CD4-positive, alpha-beta T cell (primary cell): ENCODE results near the gene NKAIN4. TPM values are rescaled to one million over a fixed set of nuclear protein-coding genes. Genes with fewer than 3 reads are reported as not detected.

ENCODE experiments used
- ATAC-seq: fragments of 200-7000 bp; cut with Tn5 transposase; one replicate; pipeline ENCODE4 v1.10.0; 2022; ENCODE audit warnings: mild to moderate bottlenecking; ENCODE audit not compliant: poor library complexity
- CTCF ChIA-PET: fragments of 350-600 bp; sonication (Branson Sonifier 250); formaldehyde crosslinking; loops from one replicate; lab custom pipeline; 2021; ENCODE audit warnings: antibody characterized with exemption, inconsistent platforms; lab: Charles Lee
- POLR2A ChIA-PET: fragments of 350-600 bp; sonication (Branson Sonifier 250); formaldehyde crosslinking; loops from one replicate; lab custom pipeline; 2021; ENCODE audit warnings: antibody characterized with exemption, inconsistent platforms; lab: Charles Lee
- DNase-seq, 14 experiments: peaks; one replicate each; pipeline ENCODE4 v3.0.0-alpha.2; 2013 to 2020; ENCODE audit warnings: mixed read lengths in 2 of 14
- H3K27ac ChIP-seq, 2 donors: one replicate each; pipeline versions ENCODE4 v1.5.1 to v1.7.0; 2013; ENCODE audit warnings: low read length in 2 of 2, low read depth in 1 of 2, mild to moderate bottlenecking in 1 of 2
- H3K27me3 ChIP-seq, 2 experiments: 1 replicate in 1 of 2; 2 replicates in 1 of 2; pipeline versions ENCODE4 v1.6.1 to v1.7.0; 2013; ENCODE audit warnings: low read length in 2 of 2, control low read depth in 1 of 2, mild to moderate bottlenecking in 1 of 2, moderate library complexity in 1 of 2; ENCODE audit not compliant: insufficient read depth in 2 of 2, control insufficient read depth in 1 of 2
- H3K36me3 ChIP-seq: one replicate; pipeline ENCODE4 v1.6.1; 2013; ENCODE audit warnings: low read length, control low read depth; ENCODE audit not compliant: insufficient read depth
- H3K4me1 ChIP-seq: one replicate; pipeline ENCODE4 v1.6.1; 2013; ENCODE audit warnings: low read length, control low read depth; ENCODE audit not compliant: insufficient read depth
- H3K4me3 ChIP-seq: one replicate; pipeline ENCODE4 v1.5.1; 2013; ENCODE audit warnings: mild to moderate bottlenecking, low read length, moderate library complexity
- H3K9me3 ChIP-seq, 2 experiments: 1 replicate in 1 of 2; 2 replicates in 1 of 2; pipeline versions ENCODE4 v1.6.1 to v1.7.0; 2013; ENCODE audit warnings: low read length in 2 of 2, mild to moderate bottlenecking in 2 of 2, control low read depth in 1 of 2, moderate library complexity in 1 of 2; ENCODE audit not compliant: control insufficient read depth in 1 of 2, insufficient read depth in 1 of 2
- H3K27ac Mint-ChIP-seq: one replicate; pipeline ENCODE4 v1.8.0; 2020; ENCODE audit warnings: mixed read lengths
- H3K27me3 Mint-ChIP-seq: one replicate; pipeline ENCODE4 v1.8.0; 2021; ENCODE audit warnings: mixed read lengths
- H3K36me3 Mint-ChIP-seq: one replicate; pipeline ENCODE4 v1.8.0; 2021; ENCODE audit warnings: low read depth, mixed read lengths
- H3K4me1 Mint-ChIP-seq: one replicate; pipeline ENCODE4 v1.8.0; 2021; ENCODE audit warnings: low read depth, mixed read lengths
- H3K4me3 Mint-ChIP-seq: one replicate; pipeline ENCODE4 v1.8.0; 2020; ENCODE audit warnings: mild to moderate bottlenecking, mixed read lengths
- H3K9me3 Mint-ChIP-seq: one replicate; pipeline ENCODE4 v1.8.0; 2020; ENCODE audit warnings: mixed read lengths
- CTCF ChIP-seq: fragments of 200-600 bp; IDR thresholded peaks from one replicate; pipeline ENCODE4 v1.8.0; 2022; ENCODE audit warnings: antibody characterized with exemption, mild to moderate bottlenecking
- intact Hi-C, 2 experiments: fragments of 100-400 bp; cut with DNase I in 1 of 2; cut with micrococcal nuclease in 1 of 2; formaldehyde crosslinking; loops; one replicate each; pipeline versions ENCODE4 v1.15.1 to v1.9.0; 2023 to 2025; cut with DNase I, micrococcal nuclease
- total RNA-seq, 174 experiments: library from RNA in 2 of 174; stranded (reverse) in 2 of 174; gene quantifications; one replicate each; pipeline ENCODE4 v1.2.3 and lab custom pipeline; 2021 to 2026

The NKAIN4 gene
- total RNA-seq, 2 experiments from 2014 or later: not detected

DNA sequence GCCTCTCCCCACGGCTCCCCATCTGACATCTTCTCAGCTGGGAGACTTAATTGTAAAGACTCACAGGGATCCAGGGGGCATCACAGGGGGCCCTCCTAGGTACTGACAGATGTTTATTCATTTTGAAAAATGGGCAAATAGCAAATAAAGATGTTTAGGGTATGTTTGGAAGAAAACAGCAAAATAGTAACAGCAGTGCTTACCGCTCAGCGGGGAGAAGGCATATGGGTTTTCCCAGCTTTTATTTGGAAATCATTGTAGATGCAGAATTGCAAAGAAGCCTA lies 21.3 kb downstream of the NKAIN4 start:
- intact Hi-C loops: no loop called here
- H3K4me1 Mint-ChIP-seq: peaks cover 4% of the 10 kb centered on the region
- H3K9me3 Mint-ChIP-seq: no peaks in the 10 kb centered on the region
- Histone ChIP-seq H3K4me1 (peaks cover 17% of the 10 kb centered on the region), H3K27ac (no peak overlapping the region), H3K4me3 (no peak overlapping the region), H3K9me3 (peaks cover 0 to 8% of the 10 kb centered on the region in 2 experiments), H3K36me3 (no peaks in the 10 kb centered on the region), H3K27me3 (peaks cover 28 to 49% of the 10 kb centered on the region in 2 experiments)
- DNase-seq (no peak), ATAC-seq (no peak)
- no peaks in the 10 kb centered on the region for H3K36me3 Mint-ChIP-seq
- no peak for TF ChIP-seq CTCF
- CTCF ChIA-PET: interaction anchor here (1.1 kb wide), 1 partner anchor 10 kb away, joined by 4 read pairs; no protein-coding TSS in a partner anchor
- H3K27me3 Mint-ChIP-seq: peaks cover 38% of the 10 kb centered on the region
- POLR2A ChIA-PET: no interaction called here
- no peak overlapping the region for H3K27ac Mint-ChIP-seq
- H3K4me3 Mint-ChIP-seq: no peak overlapping the region

GRCh38 chr20:63232235-63233060 lies 21.8 kb downstream of the NKAIN4 start:
- peaks cover 0 to 8% of the 10 kb centered on the region in 2 experiments for H3K9me3 ChIP-seq
- ATAC-seq (no peak), DNase-seq (no peak)
- no peak overlapping the region for H3K4me3 ChIP-seq
- peaks cover 38% of the 10 kb centered on the region for H3K27me3 Mint-ChIP-seq
- peaks cover 17% of the 10 kb centered on the region for H3K4me1 ChIP-seq
- H3K9me3 Mint-ChIP-seq: no peaks in the 10 kb centered on the region
- H3K4me1 Mint-ChIP-seq: peaks cover 4% of the 10 kb centered on the region
- H3K36me3 ChIP-seq: no peaks in the 10 kb centered on the region
- CTCF ChIA-PET: interaction anchor here (1.1 kb wide), 1 partner anchor 9 kb away, joined by 4 read pairs; no protein-coding TSS in a partner anchor
- no peak overlapping the region for H3K27ac Mint-ChIP-seq
- H3K4me3 Mint-ChIP-seq: no peak overlapping the region
- peaks cover 28 to 49% of the 10 kb centered on the region in 2 experiments for H3K27me3 ChIP-seq
- no peak for TF ChIP-seq CTCF
- H3K27ac ChIP-seq: no peak overlapping the region
- H3K36me3 Mint-ChIP-seq: no peaks in the 10 kb centered on the region
- POLR2A ChIA-PET: no interaction called here
- intact Hi-C loops: no loop called here

DNA sequence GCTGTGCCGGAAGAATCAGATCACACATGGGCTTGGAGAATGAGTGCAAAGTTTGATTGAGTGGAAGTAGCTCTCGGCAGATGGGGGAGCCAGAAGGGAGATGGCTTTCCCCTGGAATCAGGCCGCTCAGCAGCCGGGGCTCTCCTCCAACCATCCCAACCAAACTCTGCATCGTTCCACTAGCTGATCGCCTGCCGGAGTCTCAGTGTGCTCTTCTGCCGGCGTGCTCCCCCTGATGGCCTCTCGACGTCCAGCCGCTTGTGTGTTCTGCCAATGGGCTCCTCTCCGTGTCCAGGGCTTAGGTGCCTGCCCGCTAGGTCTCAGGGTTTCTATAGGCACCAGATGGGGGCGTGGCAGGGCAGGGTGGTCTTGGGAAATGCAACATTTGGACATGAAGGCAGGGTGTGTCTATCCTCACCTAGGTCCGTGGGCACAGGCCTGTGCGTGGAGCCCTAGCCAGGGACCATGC lies 23.4 kb downstream of the NKAIN4 start:
- ATAC-seq (no peak), DNase-seq (peak in 3 of 14 experiments; percentile 7 to 35 (median 18))
- CTCF ChIA-PET: interaction anchor here (1.0 kb wide), 1 partner anchor 48 kb away, joined by 3 read pairs; no protein-coding TSS in a partner anchor

More for the DNA sequence above, 23.4 kb downstream of the NKAIN4 start:
- no peaks in the 10 kb centered on the region for H3K36me3 ChIP-seq
- TF ChIP-seq CTCF: no peak
- intact Hi-C loops: loop anchor here in 1 of 2 experiments (2.0 kb wide), 1 partner anchor 48 kb away; no protein-coding TSS in a partner anchor
- no peak overlapping the region for H3K27ac ChIP-seq
- no peak overlapping the region for H3K4me3 Mint-ChIP-seq
- no peaks in the 10 kb centered on the region for H3K36me3 Mint-ChIP-seq
- peaks cover 28 to 49% of the 10 kb centered on the region in 2 experiments for H3K27me3 ChIP-seq
- peaks cover 38% of the 10 kb centered on the region for H3K27me3 Mint-ChIP-seq
- H3K27ac Mint-ChIP-seq: no peak overlapping the region
- POLR2A ChIA-PET: no interaction called here
- H3K4me1 ChIP-seq: peaks cover 15% of the 10 kb centered on the region
- peaks cover 0 to 8% of the 10 kb centered on the region in 2 experiments for H3K9me3 ChIP-seq
- no peak overlapping the region for H3K4me3 ChIP-seq
- peaks cover 4% of the 10 kb centered on the region for H3K4me1 Mint-ChIP-seq
- H3K9me3 Mint-ChIP-seq: no peaks in the 10 kb centered on the region
